ENCODE results near the gene PEX3.
"Not testable (repeated sequence)": the region's sequence is repeated elsewhere in the genome, so short reads cannot be mapped to it uniquely, and the experiment has no call there.

The PEX3 gene

GRCh38 chr6:143449082-143449713 lies 1.4 kb upstream of the PEX3 start:
- DNase-seq = no peak

- DNase-seq = peak; percentile 22
Measured at GRCh38 chr6:143449714-143450452, 722 bp upstream of the PEX3 start.

GRCh38 chr6:143451531-143451930 lies 926 bp downstream of the PEX3 start:
- peak; percentile 23 for DNase-seq

- DNase-seq = peak; percentile 50
Measured at GRCh38 chr6:143457563-143458359, 7.2 kb downstream of the PEX3 start.

- no peak for DNase-seq
Measured at GRCh38 chr6:143465546-143465945, 14.9 kb downstream of the PEX3 start.

GRCh38 chr6:143468026-143468425 lies 17.4 kb downstream of the PEX3 start:
- DNase-seq = no peak

GRCh38 chr6:143468823-143469222 lies 18.2 kb downstream of the PEX3 start:
- DNase-seq = not testable (repeated sequence)

- no peak for DNase-seq
Measured at GRCh38 chr6:143471822-143472221, 21.2 kb downstream of the PEX3 start.

GRCh38 chr6:143476545-143476944 lies 25.9 kb downstream of the PEX3 start:
- no peak for DNase-seq

- DNase-seq = no peak
Measured at GRCh38 chr6:143478479-143479062, 28.0 kb downstream of the PEX3 start.

GRCh38 chr6:143482593-143482992 lies 32.0 kb downstream of the PEX3 start:
- DNase-seq = peak; percentile 45

GRCh38 chr6:143485967-143486366 lies 35.4 kb downstream of the PEX3 start:
- DNase-seq = no peak

GRCh38 chr6:143486752-143487151 lies 36.1 kb downstream of the PEX3 start:
- no peak for DNase-seq

- DNase-seq = no peak
Measured at GRCh38 chr6:143490244-143490643, 39.6 kb downstream of the PEX3 start.

- no peak for DNase-seq
Measured at GRCh38 chr6:143490775-143491174, 40.2 kb downstream of the PEX3 start.

GRCh38 chr6:143496974-143497373 lies 46.4 kb downstream of the PEX3 start:
- no peak for DNase-seq

- no peak for DNase-seq
Measured at GRCh38 chr6:143498428-143498827, 47.8 kb downstream of the PEX3 start.

- no peak for DNase-seq
Measured at GRCh38 chr6:143501851-143502250, 51.2 kb downstream of the PEX3 start.

- DNase-seq = no peak
Measured at GRCh38 chr6:143504369-143504768, 53.8 kb downstream of the PEX3 start.

GRCh38 chr6:143505111-143505510 lies 54.5 kb downstream of the PEX3 start:
- no peak for DNase-seq

GRCh38 chr6:143505537-143505936 lies 54.9 kb downstream of the PEX3 start:
- no peak for DNase-seq

GRCh38 chr6:143506199-143506598 lies 55.6 kb downstream of the PEX3 start:
- DNase-seq = no peak

GRCh38 chr6:143506620-143507019 lies 56.0 kb downstream of the PEX3 start:
- no peak for DNase-seq
